CD14-positive monocyte (primary cell): ENCODE measurements around the gene AP1AR. TPM values are rescaled to one million over a fixed set of nuclear protein-coding genes. Genes with fewer than 3 reads are reported as not detected.

ENCODE experiments used
- DNase-seq, 3 donors: peaks; one replicate each; pipeline ENCODE4 v3.0.0-alpha.2; 2011 to 2022
- H2AFZ ChIP-seq: 2 replicates; pipeline ENCODE4 v1.6.0; 2012; ENCODE audit warnings: mild to moderate bottlenecking, low read depth, low read length, inconsistent platforms; ENCODE audit not compliant: insufficient read depth, poor library complexity, severe bottlenecking
- H3K27ac ChIP-seq, 2 donors: 1 replicate in 1 of 2; 2 replicates in 1 of 2; pipeline ENCODE4 v1.5.1; 2012 to 2013; ENCODE audit warnings: low read length in 2 of 2, control low read depth in 1 of 2, inconsistent platforms in 1 of 2, low read depth in 1 of 2, mild to moderate bottlenecking in 1 of 2
- H3K27me3 ChIP-seq, 2 donors: one replicate each; pipeline versions ENCODE4 v1.6.0 to v1.6.1; 2011 to 2013; ENCODE audit warnings: low read length in 2 of 2; ENCODE audit not compliant: control insufficient read depth in 2 of 2, insufficient read depth in 2 of 2
- H3K36me3 ChIP-seq, 2 donors: replicated peaks in 1 of 2; 1 replicate in 1 of 2; 2 replicates in 1 of 2; pipeline versions ENCODE4 v1.5.1 to v1.6.1; 2012 to 2013; ENCODE audit warnings: low read length in 2 of 2, control low read depth in 1 of 2, inconsistent platforms in 1 of 2, mild to moderate bottlenecking in 1 of 2; ENCODE audit not compliant: insufficient read depth in 2 of 2, control insufficient read depth in 1 of 2
- H3K4me1 ChIP-seq, 2 donors: 1 replicate in 1 of 2; 2 replicates in 1 of 2; pipeline versions ENCODE4 v1.5.1 to v1.6.1; 2012 to 2013; ENCODE audit warnings: low read length in 2 of 2, control low read depth in 1 of 2, inconsistent platforms in 1 of 2, mild to moderate bottlenecking in 1 of 2, moderate library complexity in 1 of 2; ENCODE audit not compliant: insufficient read depth in 2 of 2, control insufficient read depth in 1 of 2
- H3K4me2 ChIP-seq: replicated peaks from 2 replicates; pipeline ENCODE3; 2012; ENCODE audit warnings: low read length, moderate library complexity, mild to moderate bottlenecking; ENCODE audit not compliant: poor library complexity, severe bottlenecking; ENCODE audit errors: extremely low read depth
- H3K4me3 ChIP-seq, 3 experiments: fragments of 200-600 bp in 1 of 3; sonication (generic) in 1 of 3; replicated peaks in 1 of 3; 1 replicate in 2 of 3; 2 replicates in 1 of 3; pipeline ENCODE4 v1.5.1; 2011 to 2013; ENCODE audit warnings: low read length in 3 of 3, mild to moderate bottlenecking in 3 of 3, control low read depth in 2 of 3, low read depth in 2 of 3, inconsistent platforms in 1 of 3, moderate library complexity in 1 of 3
- H3K79me2 ChIP-seq: 2 replicates; pipeline ENCODE4 v1.6.0; 2012; ENCODE audit warnings: mild to moderate bottlenecking, control low read depth, inconsistent platforms, low read length, moderate library complexity; ENCODE audit not compliant: insufficient read depth
- H3K9ac ChIP-seq: 2 replicates; pipeline ENCODE4 v1.6.0; 2017; ENCODE audit warnings: low read length, mild to moderate bottlenecking; ENCODE audit not compliant: insufficient read depth, poor library complexity, severe bottlenecking
- H3K9me3 ChIP-seq, 2 donors: replicated peaks in 1 of 2; 1 replicate in 1 of 2; 2 replicates in 1 of 2; pipeline versions ENCODE4 v1.5.1 to v1.6.1; 2012 to 2013; ENCODE audit warnings: low read length in 2 of 2, control low read depth in 1 of 2; ENCODE audit not compliant: control insufficient read depth in 1 of 2, insufficient read depth in 1 of 2
- H4K20me1 ChIP-seq: 2 replicates; pipeline ENCODE4 v1.6.0; 2012; ENCODE audit warnings: mild to moderate bottlenecking, low read length, control low read depth, moderate library complexity; ENCODE audit not compliant: insufficient read depth
- H3K27ac Mint-ChIP-seq, 7 donors: one replicate each; pipeline ENCODE4 v1.8.0; 2020; ENCODE audit warnings: mild to moderate bottlenecking in 7 of 7, mixed read lengths in 7 of 7, moderate library complexity in 6 of 7, inconsistent platforms in 2 of 7
- H3K27me3 Mint-ChIP-seq, 3 donors: one replicate each; pipeline ENCODE4 v1.8.0; 2021 to 2022; ENCODE audit warnings: low read depth in 3 of 3, mild to moderate bottlenecking in 3 of 3, mixed read lengths in 3 of 3, moderate library complexity in 3 of 3, inconsistent platforms in 1 of 3
- H3K36me3 Mint-ChIP-seq, 2 donors: one replicate each; pipeline ENCODE4 v1.8.0; 2020; ENCODE audit warnings: mixed read lengths in 2 of 2, inconsistent platforms in 1 of 2, mild to moderate bottlenecking in 1 of 2
- H3K4me1 Mint-ChIP-seq: one replicate; pipeline ENCODE4 v1.8.0; 2020; ENCODE audit warnings: mild to moderate bottlenecking, mixed read lengths
- H3K4me3 Mint-ChIP-seq, 2 donors: one replicate each; pipeline ENCODE4 v1.8.0; 2020; ENCODE audit warnings: mild to moderate bottlenecking in 2 of 2, mixed read lengths in 2 of 2, moderate library complexity in 1 of 2
- H3K9me3 Mint-ChIP-seq, 7 donors: one replicate each; pipeline ENCODE4 v1.8.0; 2020 to 2022; ENCODE audit warnings: mixed read lengths in 7 of 7, mild to moderate bottlenecking in 6 of 7, moderate library complexity in 6 of 7, inconsistent platforms in 2 of 7
- WGBS: methylation state at CpG from one replicate; pipeline ENCODE4 v1.1.5; 2013; ENCODE audit warnings: missing lambda C conversion rate; ENCODE audit not compliant: insufficient coverage; 5-methylcytosine and 5-hydroxymethylcytosine counted together
- intact Hi-C, 2 donors: fragments of 100-400 bp; cut with micrococcal nuclease; formaldehyde crosslinking; loops; one replicate each; pipeline versions ENCODE4 v1.15.0 to v1.15.1; 2023
- polyA plus RNA-seq, 3 donors: library from polyadenylated mRNA; depleted of rRNA in 1 of 3; unstranded in 2 of 3; stranded (reverse) in 1 of 3; fragments of 300-500 nt in 2 of 3; fragments of >200 nt in 1 of 3; fragmentation: Illumina TruSeq in 2 of 3; gene quantifications; 1 replicate in 2 of 3; 2 replicates in 1 of 3; pipeline ENCODE4 v1.2.3, GENCODE V29; 2012 to 2021
- TF ChIP-seq, protein P1 (sequence below): fragments of 200-600 bp; IDR thresholded peaks from one replicate; pipeline ENCODE4 v1.8.0; 2022; ENCODE audit warnings: antibody characterized with exemption, mild to moderate bottlenecking

Gene AP1AR
- polyA plus RNA-seq, 3 donors: 6.1 to 15.8 (median 14.6) TPM

DNA sequence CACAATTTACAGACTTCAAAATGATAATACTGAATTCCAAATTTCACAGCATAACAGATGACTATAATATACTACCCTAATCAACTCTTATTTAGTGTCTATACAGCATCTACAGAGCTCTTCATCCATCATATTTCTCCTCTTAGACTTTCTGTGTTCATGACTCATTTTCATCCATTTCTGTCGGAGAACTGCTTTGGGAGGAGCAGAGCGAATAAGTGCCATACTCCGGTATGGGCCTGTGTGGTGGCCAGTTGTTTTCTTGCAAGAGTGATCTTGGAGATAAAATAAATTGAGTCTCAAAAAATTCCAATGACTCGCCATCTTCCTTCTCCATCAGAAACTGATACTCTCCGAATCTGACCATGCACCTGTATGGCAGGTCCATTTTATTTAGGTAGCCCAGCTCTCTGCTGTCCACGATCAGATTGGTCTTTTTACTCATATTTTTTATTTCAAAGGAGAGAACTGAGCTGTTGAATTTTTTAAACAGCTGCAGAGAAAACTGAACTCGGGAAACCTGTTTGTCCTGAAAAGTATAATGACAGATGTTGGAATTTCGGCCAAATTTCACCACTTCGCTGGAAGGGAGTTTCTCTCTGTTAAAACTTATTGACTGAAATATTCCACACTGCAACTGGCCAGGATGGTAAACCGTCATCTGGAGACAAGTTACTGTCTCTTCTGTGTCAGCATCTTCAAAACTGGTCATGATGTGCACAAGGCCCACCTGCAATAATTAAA is 46.3 kb downstream of the AP1AR start:
- 100% methylated on average over 2 of the region's 10 CpGs for WGBS
- H3K9ac ChIP-seq: no peak overlapping the region
- intact Hi-C loops: no loop called here

DNA sequence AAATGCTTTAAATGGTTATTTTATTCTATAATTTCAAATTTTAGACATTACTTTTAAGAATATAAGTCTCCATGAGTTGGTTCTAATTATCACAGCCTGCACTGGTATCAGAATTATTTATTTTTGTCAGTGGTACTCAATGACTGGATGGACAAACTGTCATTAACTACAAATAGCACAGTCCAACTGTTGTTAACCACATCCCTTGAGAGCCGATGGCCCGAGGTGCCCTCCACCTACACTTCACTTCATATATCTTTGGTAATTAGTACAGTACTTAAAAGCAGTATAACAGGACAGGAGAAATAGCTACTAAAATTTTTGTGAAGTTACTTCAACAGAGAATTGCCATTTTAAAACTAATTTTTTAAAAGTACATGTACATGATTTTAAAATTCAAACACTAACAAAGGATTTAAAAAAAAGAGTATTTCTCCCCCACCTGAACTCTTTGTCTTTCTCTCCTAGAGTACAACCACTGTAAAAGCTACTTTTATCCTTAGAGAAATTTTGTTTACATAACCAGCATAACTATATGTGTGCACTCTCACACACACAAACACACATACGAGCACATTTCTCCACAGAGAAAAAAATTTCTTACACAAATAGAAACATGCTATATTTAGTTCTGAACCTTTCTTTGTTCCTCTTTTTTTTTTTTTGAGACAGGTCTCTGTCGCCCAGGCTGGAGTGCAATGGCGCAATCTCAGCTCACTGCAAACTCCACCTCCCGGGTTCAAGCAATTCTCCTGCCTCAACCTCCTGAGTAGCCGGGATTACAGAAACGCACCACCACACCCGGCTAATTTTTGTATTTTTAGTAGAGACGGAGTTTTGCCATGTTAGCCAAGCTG is 47.7 kb downstream of the AP1AR start:
- Histone ChIP-seq H3K4me3 (peak overlapping the region in 2 of 3 experiments; percentile 37 to 61), H4K20me1 (peaks cover 8% of the 10 kb centered on the region), H3K36me3 (peaks cover 16 to 30% of the 10 kb centered on the region in 2 donors), H3K9ac (peak overlapping the region; percentile 30), H3K4me2 (peak overlapping the region; percentile 71), H3K27ac (peak overlapping the region; percentile 33 to 65), H3K4me1 (peaks cover 31 to 39% of the 10 kb centered on the region in 2 donors), H3K9me3 (no peaks in the 10 kb centered on the region), H3K79me2 (peaks cover 99% of the 10 kb centered on the region), H2AFZ (peak overlapping the region; percentile 11), H3K27me3 (no peaks in the 10 kb centered on the region)
- WGBS: no CpG with 5 or more reads among the region's 10 CpGs
- H3K9me3 Mint-ChIP-seq: peaks cover 0 to 2% (median 0%) of the 10 kb centered on the region in 7 donors
- H3K36me3 Mint-ChIP-seq: peaks cover 29 to 30% of the 10 kb centered on the region in 2 donors
- TF ChIP-seq, protein P1, sequence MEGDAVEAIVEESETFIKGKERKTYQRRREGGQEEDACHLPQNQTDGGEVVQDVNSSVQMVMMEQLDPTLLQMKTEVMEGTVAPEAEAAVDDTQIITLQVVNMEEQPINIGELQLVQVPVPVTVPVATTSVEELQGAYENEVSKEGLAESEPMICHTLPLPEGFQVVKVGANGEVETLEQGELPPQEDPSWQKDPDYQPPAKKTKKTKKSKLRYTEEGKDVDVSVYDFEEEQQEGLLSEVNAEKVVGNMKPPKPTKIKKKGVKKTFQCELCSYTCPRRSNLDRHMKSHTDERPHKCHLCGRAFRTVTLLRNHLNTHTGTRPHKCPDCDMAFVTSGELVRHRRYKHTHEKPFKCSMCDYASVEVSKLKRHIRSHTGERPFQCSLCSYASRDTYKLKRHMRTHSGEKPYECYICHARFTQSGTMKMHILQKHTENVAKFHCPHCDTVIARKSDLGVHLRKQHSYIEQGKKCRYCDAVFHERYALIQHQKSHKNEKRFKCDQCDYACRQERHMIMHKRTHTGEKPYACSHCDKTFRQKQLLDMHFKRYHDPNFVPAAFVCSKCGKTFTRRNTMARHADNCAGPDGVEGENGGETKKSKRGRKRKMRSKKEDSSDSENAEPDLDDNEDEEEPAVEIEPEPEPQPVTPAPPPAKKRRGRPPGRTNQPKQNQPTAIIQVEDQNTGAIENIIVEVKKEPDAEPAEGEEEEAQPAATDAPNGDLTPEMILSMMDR: no peak
- peak overlapping the region; percentile 64 to 85 (median 77) for H3K27ac Mint-ChIP-seq
- peak overlapping the region; percentile 67 to 71 for H3K4me3 Mint-ChIP-seq
- H3K4me1 Mint-ChIP-seq: peaks cover 57% of the 10 kb centered on the region
- no peaks in the 10 kb centered on the region for H3K27me3 Mint-ChIP-seq
- intact Hi-C loops: no loop called here
- DNase-seq: peak in 1 of 3 donors; percentile 28

More for the DNA sequence above, 46.3 kb downstream of the AP1AR start:
- Histone ChIP-seq H3K79me2 (peaks cover 93% of the 10 kb centered on the region), H3K36me3 (peaks cover 19 to 30% of the 10 kb centered on the region in 2 donors), H3K4me3 (no peak overlapping the region), H3K9me3 (no peaks in the 10 kb centered on the region), H3K4me2 (no peak overlapping the region), H3K4me1 (peaks cover 20 to 25% of the 10 kb centered on the region in 2 donors), H2AFZ (no peak overlapping the region), H4K20me1 (peaks cover 5% of the 10 kb centered on the region), H3K27me3 (no peaks in the 10 kb centered on the region), H3K27ac (no peak overlapping the region)
- TF ChIP-seq, protein P1: no peak
- peaks cover 43% of the 10 kb centered on the region for H3K4me1 Mint-ChIP-seq
- no peaks in the 10 kb centered on the region for H3K27me3 Mint-ChIP-seq
- H3K4me3 Mint-ChIP-seq: no peak overlapping the region
- H3K27ac Mint-ChIP-seq: peak overlapping the region in 2 of 7 donors; percentile 38 to 50
- H3K36me3 Mint-ChIP-seq: peaks cover 29 to 39% of the 10 kb centered on the region in 2 donors
- no peak for DNase-seq
- peaks cover 0 to 2% (median 0%) of the 10 kb centered on the region in 7 donors for H3K9me3 Mint-ChIP-seq
